ENCODE results near the gene DNAAF2. TPM values are rescaled to one million over a fixed set of nuclear protein-coding genes. Genes with fewer than 3 reads are reported as not detected.
A peak's percentile ranks its signal among the peaks of the same experiment; 100 is the strongest.

DNAAF2 gene
- total RNA-seq, 1 donor, result 9.8 TPM

DNA sequence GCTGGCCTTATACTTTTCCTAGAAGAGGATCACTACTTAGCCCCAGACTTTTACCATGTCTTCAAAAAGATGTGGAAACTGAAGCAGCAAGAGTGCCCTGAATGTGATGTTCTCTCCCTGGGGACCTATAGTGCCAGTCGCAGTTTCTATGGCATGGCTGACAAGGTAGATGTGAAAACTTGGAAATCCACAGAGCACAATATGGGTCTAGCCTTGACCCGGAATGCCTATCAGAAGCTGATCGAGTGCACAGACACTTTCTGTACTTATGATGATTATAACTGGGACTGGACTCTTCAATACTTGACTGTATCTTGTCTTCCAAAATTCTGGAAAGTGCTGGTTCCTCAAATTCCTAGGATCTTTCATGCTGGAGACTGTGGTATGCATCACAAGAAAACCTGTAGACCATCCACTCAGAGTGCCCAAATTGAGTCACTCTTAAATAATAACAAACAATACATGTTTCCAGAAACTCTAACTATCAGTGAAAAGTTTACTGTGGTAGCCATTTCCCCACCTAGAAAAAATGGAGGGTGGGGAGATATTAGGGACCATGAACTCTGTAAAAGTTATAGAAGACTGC, 12.9 kb downstream of the DNAAF2 start:
- H4K20me1 ChIP-seq (ENCODE audit: insufficient read depth, low read length), result peaks cover 29% of the 10 kb centered on the region
- peak overlapping the region; percentile 92 for H3K4me2 ChIP-seq (ENCODE audit: insufficient read depth, low read length)
- no peaks in the 10 kb centered on the region for H3K27me3 ChIP-seq (ENCODE audit: insufficient read depth, low read length)
- TF ChIP-seq, protein P1, sequence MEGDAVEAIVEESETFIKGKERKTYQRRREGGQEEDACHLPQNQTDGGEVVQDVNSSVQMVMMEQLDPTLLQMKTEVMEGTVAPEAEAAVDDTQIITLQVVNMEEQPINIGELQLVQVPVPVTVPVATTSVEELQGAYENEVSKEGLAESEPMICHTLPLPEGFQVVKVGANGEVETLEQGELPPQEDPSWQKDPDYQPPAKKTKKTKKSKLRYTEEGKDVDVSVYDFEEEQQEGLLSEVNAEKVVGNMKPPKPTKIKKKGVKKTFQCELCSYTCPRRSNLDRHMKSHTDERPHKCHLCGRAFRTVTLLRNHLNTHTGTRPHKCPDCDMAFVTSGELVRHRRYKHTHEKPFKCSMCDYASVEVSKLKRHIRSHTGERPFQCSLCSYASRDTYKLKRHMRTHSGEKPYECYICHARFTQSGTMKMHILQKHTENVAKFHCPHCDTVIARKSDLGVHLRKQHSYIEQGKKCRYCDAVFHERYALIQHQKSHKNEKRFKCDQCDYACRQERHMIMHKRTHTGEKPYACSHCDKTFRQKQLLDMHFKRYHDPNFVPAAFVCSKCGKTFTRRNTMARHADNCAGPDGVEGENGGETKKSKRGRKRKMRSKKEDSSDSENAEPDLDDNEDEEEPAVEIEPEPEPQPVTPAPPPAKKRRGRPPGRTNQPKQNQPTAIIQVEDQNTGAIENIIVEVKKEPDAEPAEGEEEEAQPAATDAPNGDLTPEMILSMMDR (IDR thresholded peaks at IDR 0.05; ENCODE audit: extremely low read depth, low read depth, low read length), result no peak
- peaks cover 47% of the 10 kb centered on the region for H3K4me1 ChIP-seq (ENCODE audit: insufficient read depth, low read length)
- peaks cover 18% of the 10 kb centered on the region for H3K36me3 ChIP-seq (ENCODE audit: insufficient read depth, low read length)
- peak; percentile 52 for DNase-seq (ENCODE audit: insufficient read length, low spot score, missing footprints)
- peak overlapping the region; percentile 96 for H3K4me3 ChIP-seq (ENCODE audit: insufficient read depth, low read length)
- H2AFZ ChIP-seq (ENCODE audit: low read length), result no peak overlapping the region
- peak overlapping the region; percentile 98 for H3K27ac ChIP-seq (ENCODE audit: low read depth, low read length)
- peaks cover 66% of the 10 kb centered on the region for H3K79me2 ChIP-seq (ENCODE audit: insufficient read depth, low read length)
- H3K9me3 ChIP-seq (ENCODE audit: low read depth, low read length), result no peaks in the 10 kb centered on the region

DNA sequence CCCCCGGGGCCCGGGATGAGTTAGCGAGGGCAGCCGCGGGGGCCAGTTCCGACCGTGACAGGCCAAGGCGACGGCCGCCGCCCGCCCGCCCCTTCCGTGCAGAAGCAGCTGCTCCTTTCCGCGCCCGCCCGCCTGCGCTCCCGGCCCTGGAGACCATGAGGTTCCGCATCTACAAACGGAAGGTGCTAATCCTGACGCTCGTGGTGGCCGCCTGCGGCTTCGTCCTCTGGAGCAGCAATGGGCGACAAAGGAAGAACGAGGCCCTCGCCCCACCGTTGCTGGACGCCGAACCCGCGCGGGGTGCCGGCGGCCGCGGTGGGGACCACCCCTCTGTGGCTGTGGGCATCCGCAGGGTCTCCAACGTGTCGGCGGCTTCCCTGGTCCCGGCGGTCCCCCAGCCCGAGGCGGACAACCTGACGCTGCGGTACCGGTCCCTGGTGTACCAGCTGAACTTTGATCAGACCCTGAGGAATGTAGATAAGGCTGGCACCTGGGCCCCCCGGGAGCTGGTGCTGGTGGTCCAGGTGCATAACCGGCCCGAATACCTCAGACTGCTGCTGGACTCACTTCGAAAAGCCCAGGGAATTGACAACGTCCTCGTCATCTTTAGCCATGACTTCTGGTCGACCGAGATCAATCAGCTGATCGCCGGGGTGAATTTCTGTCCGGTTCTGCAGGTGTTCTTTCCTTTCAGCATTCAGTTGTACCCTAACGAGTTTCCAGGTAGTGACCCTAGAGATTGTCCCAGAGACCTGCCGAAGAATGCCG, 13.7 kb downstream of the DNAAF2 start:
- DNase-seq (ENCODE audit: insufficient read length, low spot score, missing footprints), result no peak
- TF ChIP-seq, protein P1 (IDR thresholded peaks at IDR 0.05; ENCODE audit: extremely low read depth, low read depth, low read length), result no peak
- H3K9me3 ChIP-seq (ENCODE audit: low read depth, low read length), result no peaks in the 10 kb centered on the region
- peak overlapping the region; percentile 92 for H3K4me2 ChIP-seq (ENCODE audit: insufficient read depth, low read length)
- peak overlapping the region; percentile 96 for H3K4me3 ChIP-seq (ENCODE audit: insufficient read depth, low read length)
- H3K27me3 ChIP-seq (ENCODE audit: insufficient read depth, low read length), result no peaks in the 10 kb centered on the region
- H3K36me3 ChIP-seq (ENCODE audit: insufficient read depth, low read length), result peaks cover 18% of the 10 kb centered on the region
- H4K20me1 ChIP-seq (ENCODE audit: insufficient read depth, low read length), result peaks cover 29% of the 10 kb centered on the region
- H3K27ac ChIP-seq (ENCODE audit: low read depth, low read length), result peak overlapping the region; percentile 98
- H3K4me1 ChIP-seq (ENCODE audit: insufficient read depth, low read length), result peaks cover 53% of the 10 kb centered on the region
- H2AFZ ChIP-seq (ENCODE audit: low read length), result peak overlapping the region; percentile 91
- peaks cover 62% of the 10 kb centered on the region for H3K79me2 ChIP-seq (ENCODE audit: insufficient read depth, low read length)

DNA sequence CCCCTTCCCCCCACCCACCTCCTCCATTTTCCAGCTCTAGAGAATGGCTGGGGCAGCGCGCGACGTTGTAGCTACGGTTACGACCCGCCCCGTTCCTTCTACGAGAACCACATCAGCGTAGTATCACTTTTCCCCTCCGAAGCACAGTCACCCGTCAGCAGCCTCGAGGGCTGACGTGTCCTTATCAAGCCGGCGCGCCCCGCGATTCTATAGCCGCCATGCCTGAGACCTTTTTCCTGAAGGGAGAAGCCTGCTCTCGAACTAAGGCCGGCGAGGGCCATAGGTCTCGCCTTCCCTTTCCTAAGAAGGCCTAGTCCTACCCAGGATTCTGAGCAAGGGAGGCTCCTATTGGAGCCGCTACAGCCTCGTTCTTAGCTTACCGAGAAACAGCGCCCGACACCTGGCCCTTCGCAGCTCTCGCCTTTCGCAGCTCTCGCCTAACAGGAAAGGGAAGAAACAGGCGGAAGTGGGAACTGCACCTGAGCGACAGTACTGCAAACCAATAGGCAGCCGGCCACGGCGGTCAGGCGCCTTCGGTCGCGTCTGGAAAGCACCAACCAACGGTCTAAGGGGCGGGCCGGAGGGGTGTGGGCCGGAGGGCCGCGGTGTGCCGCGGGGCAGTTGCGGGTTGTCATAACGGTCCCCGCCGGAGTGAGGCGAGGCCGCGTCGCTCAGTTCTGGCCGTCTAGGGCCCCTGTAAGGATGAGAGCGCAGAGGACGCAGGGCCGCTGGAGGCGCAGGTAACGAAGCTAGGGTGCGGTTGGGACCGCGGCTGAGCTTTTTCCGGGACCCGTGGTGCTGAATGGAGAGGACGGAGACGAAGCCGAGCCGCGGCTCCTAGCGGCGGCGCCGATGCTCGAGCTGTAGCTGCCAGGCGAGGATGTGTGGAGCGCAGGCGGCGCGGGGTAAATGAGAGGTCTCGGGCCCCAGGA, 14.6 kb downstream of the DNAAF2 start, which contains the start of the genes MGAT2 and RPL36AL:
MGAT2 (plus strand) TSS at position 618 of the 932 bp plus-strand sequence. CDS start 470 bp downstream, outside the sequence.
RPL36AL (minus strand) TSS at position 445 of the 932 bp plus-strand sequence. CDS start 1,522 bp downstream, outside the sequence.
- Histone ChIP-seq H3K4me2 (ENCODE audit: insufficient read depth, low read length) (peak within 1 kb of the TSS; percentile 92), H3K27ac (ENCODE audit: low read depth, low read length) (peak within 1 kb of the TSS; percentile 98), H3K9me3 (ENCODE audit: low read depth, low read length) (no peaks in the 10 kb centered on the region), H3K27me3 (ENCODE audit: insufficient read depth, low read length) (no peaks in the 10 kb centered on the region), H4K20me1 (ENCODE audit: insufficient read depth, low read length) (peaks cover 29% of the 10 kb centered on the region), H2AFZ (ENCODE audit: low read length) (peak within 1 kb of the TSS; percentile 96), H3K36me3 (ENCODE audit: insufficient read depth, low read length) (peaks cover 23% of the 10 kb centered on the region), H3K4me1 (ENCODE audit: insufficient read depth, low read length) (peaks cover 53% of the 10 kb centered on the region), H3K79me2 (ENCODE audit: insufficient read depth, low read length) (peaks cover 61% of the 10 kb centered on the region), H3K4me3 (ENCODE audit: insufficient read depth, low read length) (peak within 1 kb of the TSS; percentile 96)
- TF ChIP-seq, protein P1 (IDR thresholded peaks at IDR 0.05; ENCODE audit: extremely low read depth, low read depth, low read length), result peak; percentile 17
- DNase-seq (ENCODE audit: insufficient read length, low spot score, missing footprints), result peak; percentile 99

Measured in osteoblast (primary cell).